DND-41 (cell line): ENCODE measurements around the gene HOTAIR.

ENCODE experiments used
- ATAC-seq: fragments of 200-7000 bp; cut with Tn5 transposase; 3 replicates; pipeline ENCODE4 v1.9.1; 2021; ENCODE audit warnings: low read depth; ENCODE audit not compliant: insufficient read depth
- DNase-seq: peaks from one replicate; pipeline ENCODE4 v3.0.0-alpha.2; 2020
- H2AFZ ChIP-seq: 2 replicates; pipeline ENCODE4 v1.6.0; 2012; ENCODE audit warnings: low read depth, low read length
- H3K27ac ChIP-seq: 2 replicates; pipeline ENCODE4 v1.5.1; 2012; ENCODE audit warnings: low read length, inconsistent platforms
- H3K27me3 ChIP-seq: fragments of 200-600 bp; sonication (generic); 2 replicates; pipeline ENCODE4 v1.6.0; 2012; ENCODE audit warnings: low read length, mild to moderate bottlenecking, inconsistent platforms; ENCODE audit not compliant: insufficient read depth, poor library complexity
- H3K36me3 ChIP-seq: 2 replicates; pipeline ENCODE4 v1.5.1; 2012; ENCODE audit warnings: low read length, inconsistent platforms; ENCODE audit not compliant: insufficient read depth
- H3K4me1 ChIP-seq: 2 replicates; pipeline ENCODE4 v1.5.1; 2012; ENCODE audit warnings: mild to moderate bottlenecking, low read length; ENCODE audit not compliant: insufficient read depth
- H3K4me2 ChIP-seq: 2 replicates; pipeline ENCODE4 v1.6.0; 2012; ENCODE audit warnings: mild to moderate bottlenecking, moderate library complexity, low read length, inconsistent platforms; ENCODE audit not compliant: insufficient read depth
- H3K4me3 ChIP-seq, 2 experiments: fragments of 200-600 bp in 1 of 2; shearing (Covaris generic) in 1 of 2; 2 replicates each; pipeline ENCODE4 v1.5.1; 2012 to 2016; ENCODE audit warnings: inconsistent platforms in 2 of 2, low read length in 2 of 2, mild to moderate bottlenecking in 2 of 2, low read depth in 1 of 2, moderate library complexity in 1 of 2
- H3K79me2 ChIP-seq: 2 replicates; pipeline ENCODE4 v1.6.0; 2012; ENCODE audit warnings: low read length, inconsistent platforms; ENCODE audit not compliant: insufficient read depth
- H3K9ac ChIP-seq: 2 replicates; pipeline ENCODE4 v1.6.0; 2012; ENCODE audit warnings: low read depth, mild to moderate bottlenecking, inconsistent platforms, low read length, moderate library complexity
- H3K9me3 ChIP-seq: 2 replicates; pipeline ENCODE4 v1.5.1; 2012; ENCODE audit warnings: low read length, moderate library complexity, mild to moderate bottlenecking, inconsistent platforms; ENCODE audit not compliant: insufficient read depth, severe bottlenecking
- H4K20me1 ChIP-seq: 2 replicates; pipeline ENCODE4 v1.6.0; 2012; ENCODE audit warnings: low read length; ENCODE audit not compliant: insufficient read depth
- CTCF ChIP-seq: IDR thresholded peaks from 2 replicates; pipeline ENCODE4 v1.5.1; 2012; ENCODE audit warnings: borderline replicate concordance, low read length, moderate library complexity, mild to moderate bottlenecking; ENCODE audit not compliant: poor library complexity, severe bottlenecking; ENCODE audit errors: extremely low read depth
- EZH2 ChIP-seq: IDR thresholded peaks from 3 replicates; pipeline ENCODE4 v1.6.1; 2012; ENCODE audit warnings: borderline replicate concordance, low read depth, mild to moderate bottlenecking, moderate library complexity, low read length, inconsistent platforms; ENCODE audit not compliant: severe bottlenecking

Gene HOTAIR

GRCh38 chr12:53952871-53953734 lies 21.7 kb downstream of the HOTAIR start:
- Histone ChIP-seq H3K4me3 (no peak overlapping the region), H3K27ac (no peak overlapping the region)

GRCh38 chr12:53952335-53952694 lies 22.4 kb downstream of the HOTAIR start:
- H3K27me3 ChIP-seq = peaks cover 68% of the 10 kb centered on the region
- H3K4me1 ChIP-seq = no peaks in the 10 kb centered on the region
- no peak overlapping the region for H3K27ac ChIP-seq
- ATAC-seq (no peak), DNase-seq (no peak)
- no peak overlapping the region for H3K4me3 ChIP-seq
- TF ChIP-seq CTCF = no peak
- TF ChIP-seq EZH2 = no peak
- no peaks in the 10 kb centered on the region for H4K20me1 ChIP-seq
- no peaks in the 10 kb centered on the region for H3K9me3 ChIP-seq
- H3K9ac ChIP-seq = no peak overlapping the region
- no peak overlapping the region for H2AFZ ChIP-seq
- no peak overlapping the region for H3K4me2 ChIP-seq
- H3K79me2 ChIP-seq = no peaks in the 10 kb centered on the region
- H3K36me3 ChIP-seq = no peaks in the 10 kb centered on the region

More at GRCh38 chr12:53952871-53953734, 21.7 kb downstream of the HOTAIR start:
- DNase-seq (no peak), ATAC-seq (no peak)
- Histone ChIP-seq H3K27me3 (peaks cover 65% of the 10 kb centered on the region), H3K4me1 (no peaks in the 10 kb centered on the region), H3K36me3 (no peaks in the 10 kb centered on the region), H3K9me3 (no peaks in the 10 kb centered on the region), H2AFZ (no peak overlapping the region), H3K4me2 (no peak overlapping the region), H3K9ac (no peak overlapping the region), H3K79me2 (no peaks in the 10 kb centered on the region), H4K20me1 (no peaks in the 10 kb centered on the region)
- TF ChIP-seq CTCF (no peak), EZH2 (no peak)

- Histone ChIP-seq H3K4me1 (no peaks in the 10 kb centered on the region), H3K36me3 (no peaks in the 10 kb centered on the region), H2AFZ (no peak overlapping the region), H3K4me3 (no peak overlapping the region), H3K4me2 (no peak overlapping the region), H3K79me2 (no peaks in the 10 kb centered on the region), H3K27me3 (peaks cover 70% of the 10 kb centered on the region), H3K27ac (no peak overlapping the region), H3K9ac (no peak overlapping the region), H3K9me3 (no peaks in the 10 kb centered on the region), H4K20me1 (no peaks in the 10 kb centered on the region)
- no peak for ATAC-seq
- TF ChIP-seq CTCF = no peak
- TF ChIP-seq EZH2 = no peak
- DNase-seq = no peak
Observed at GRCh38 chr12:53951577-53952334, 23.0 kb downstream of the HOTAIR start.
